Measurements from ENCODE around the gene NR5A2. TPM values are rescaled to one million over a fixed set of nuclear protein-coding genes. Genes with fewer than 3 reads are reported as not detected.

The NR5A2 gene
- total and polyA plus RNA-seq, 10 of the 15 experiments (the other 5 are each of a cell fraction or from before 2014, with no cell fraction given) = 0.02 to 0.60 (median 0.15) TPM; not detected in 1

- Histone ChIP-seq H3K9ac (ENCODE audit: control insufficient read depth, insufficient read depth, low read length) (no peak overlapping the region), H3K4me1 (ENCODE audit: control insufficient read depth, insufficient read depth, low read length) (no peaks in the 10 kb centered on the region), H3K4me3 (no peak overlapping the region), H3K36me3 (ENCODE audit: control insufficient read depth in 2 of 2, insufficient read depth in 2 of 2, low read length in 1 of 2) (no peaks in the 10 kb centered on the region), H3K27me3 (replicated peaks in 1 of 2; ENCODE audit: control insufficient read depth in 2 of 2, insufficient read depth in 2 of 2, low read length in 1 of 2) (no peaks in the 10 kb centered on the region; a peak in 1 of 4 replicates), H4K20me1 (ENCODE audit: control insufficient read depth, insufficient read depth) (no peaks in the 10 kb centered on the region), H3K79me2 (ENCODE audit: control insufficient read depth, insufficient read depth, low read length) (no peaks in the 10 kb centered on the region), H3K9me3 (replicated peaks; ENCODE audit: control insufficient read depth, insufficient read depth, low read length) (no peaks in the 10 kb centered on the region), H2AFZ (ENCODE audit: control insufficient read depth, low read depth, low read length) (no peak overlapping the region), H3K4me2 (ENCODE audit: control insufficient read depth, insufficient read depth) (no peak overlapping the region), H3K27ac (ENCODE audit: control insufficient read depth, insufficient read depth) (no peak overlapping the region)
- in situ Hi-C loops (cut with MboI) (no loop called here), intact Hi-C loops (cut with micrococcal nuclease; ENCODE audit: unreplicated experiment) (no loop called here)
- ChIA-PET SMC1A (ENCODE audit: uncharacterized antibody, unreplicated experiment) (no interaction called here), CTCF (no interaction called here), POLR2A (no interaction called here), RAD21 (ENCODE audit: unreplicated experiment) (no interaction called here)
- TF ChIP-seq EED (IDR thresholded peaks at IDR 0.05; ENCODE audit: low read depth) (no peak), YY1 (IDR thresholded peaks at IDR 0.05; ENCODE audit: low read depth, low read length) (no peak), MTA2 (IDR thresholded peaks at IDR 0.05; ENCODE audit: low read depth) (no peak), NBN (IDR thresholded peaks at IDR 0.05) (no peak), RAD21 (IDR thresholded peaks at IDR 0.05; ENCODE audit: insufficient read depth, low read depth, low read length) (no peak), IRF3 (IDR thresholded peaks at IDR 0.05) (no peak), HDAC6 (IDR thresholded peaks at IDR 0.05; ENCODE audit: unreplicated experiment) (no peak), SPI1 (IDR thresholded peaks at IDR 0.05; ENCODE audit: borderline replicate concordance, insufficient read depth, low read depth, low read length) (no peak)
- TF ChIP-seq, protein P1, sequence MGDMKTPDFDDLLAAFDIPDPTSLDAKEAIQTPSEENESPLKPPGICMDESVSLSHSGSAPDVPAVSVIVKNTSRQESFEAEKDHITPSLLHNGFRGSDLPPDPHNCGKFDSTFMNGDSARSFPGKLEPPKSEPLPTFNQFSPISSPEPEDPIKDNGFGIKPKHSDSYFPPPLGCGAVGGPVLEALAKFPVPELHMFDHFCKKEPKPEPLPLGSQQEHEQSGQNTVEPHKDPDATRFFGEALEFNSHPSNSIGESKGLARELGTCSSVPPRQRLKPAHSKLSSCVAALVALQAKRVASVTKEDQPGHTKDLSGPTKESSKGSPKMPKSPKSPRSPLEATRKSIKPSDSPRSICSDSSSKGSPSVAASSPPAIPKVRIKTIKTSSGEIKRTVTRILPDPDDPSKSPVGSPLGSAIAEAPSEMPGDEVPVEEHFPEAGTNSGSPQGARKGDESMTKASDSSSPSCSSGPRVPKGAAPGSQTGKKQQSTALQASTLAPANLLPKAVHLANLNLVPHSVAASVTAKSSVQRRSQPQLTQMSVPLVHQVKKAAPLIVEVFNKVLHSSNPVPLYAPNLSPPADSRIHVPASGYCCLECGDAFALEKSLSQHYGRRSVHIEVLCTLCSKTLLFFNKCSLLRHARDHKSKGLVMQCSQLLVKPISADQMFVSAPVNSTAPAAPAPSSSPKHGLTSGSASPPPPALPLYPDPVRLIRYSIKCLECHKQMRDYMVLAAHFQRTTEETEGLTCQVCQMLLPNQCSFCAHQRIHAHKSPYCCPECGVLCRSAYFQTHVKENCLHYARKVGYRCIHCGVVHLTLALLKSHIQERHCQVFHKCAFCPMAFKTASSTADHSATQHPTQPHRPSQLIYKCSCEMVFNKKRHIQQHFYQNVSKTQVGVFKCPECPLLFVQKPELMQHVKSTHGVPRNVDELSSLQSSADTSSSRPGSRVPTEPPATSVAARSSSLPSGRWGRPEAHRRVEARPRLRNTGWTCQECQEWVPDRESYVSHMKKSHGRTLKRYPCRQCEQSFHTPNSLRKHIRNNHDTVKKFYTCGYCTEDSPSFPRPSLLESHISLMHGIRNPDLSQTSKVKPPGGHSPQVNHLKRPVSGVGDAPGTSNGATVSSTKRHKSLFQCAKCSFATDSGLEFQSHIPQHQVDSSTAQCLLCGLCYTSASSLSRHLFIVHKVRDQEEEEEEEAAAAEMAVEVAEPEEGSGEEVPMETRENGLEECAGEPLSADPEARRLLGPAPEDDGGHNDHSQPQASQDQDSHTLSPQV (IDR thresholded peaks at IDR 0.05) = no peak
- TF ChIP-seq, protein P2, sequence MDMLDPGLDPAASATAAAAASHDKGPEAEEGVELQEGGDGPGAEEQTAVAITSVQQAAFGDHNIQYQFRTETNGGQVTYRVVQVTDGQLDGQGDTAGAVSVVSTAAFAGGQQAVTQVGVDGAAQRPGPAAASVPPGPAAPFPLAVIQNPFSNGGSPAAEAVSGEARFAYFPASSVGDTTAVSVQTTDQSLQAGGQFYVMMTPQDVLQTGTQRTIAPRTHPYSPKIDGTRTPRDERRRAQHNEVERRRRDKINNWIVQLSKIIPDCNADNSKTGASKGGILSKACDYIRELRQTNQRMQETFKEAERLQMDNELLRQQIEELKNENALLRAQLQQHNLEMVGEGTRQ (IDR thresholded peaks at IDR 0.05; ENCODE audit: borderline replicate concordance, low read depth, low read length) = no peak
- BruUV-seq (replicated peaks) = no TSS peak
- FAIRE-seq (no peak), DNase-seq (ENCODE audit: low read depth, low spot score) (no peak), ATAC-seq (no peak)
- WGBS (ENCODE audit: insufficient coverage, insufficient replicate concordance, low lambda C conversion rate, missing lambda C conversion rate) = 22% methylated on average over 7 of the region's 7 CpGs
Measured at GRCh38 chr1:200049810-200050209, 22.3 kb downstream of the NR5A2 start.

Measured in GM12878 (cell line).